ENCODE results near the gene HDAC9.
"Not testable (repeated sequence)": the region's sequence is repeated elsewhere in the genome, so short reads cannot be mapped to it uniquely, and the experiment has no call there.

The HDAC9 gene

GRCh38 chr7:18903695-18904094, 408.1 kb downstream of the HDAC9 start:
- DNase-seq: no peak

GRCh38 chr7:18905316-18905943, 409.9 kb downstream of the HDAC9 start:
- no peak for DNase-seq

GRCh38 chr7:18906901-18907300, 411.4 kb downstream of the HDAC9 start:
- no peak for DNase-seq

DNA sequence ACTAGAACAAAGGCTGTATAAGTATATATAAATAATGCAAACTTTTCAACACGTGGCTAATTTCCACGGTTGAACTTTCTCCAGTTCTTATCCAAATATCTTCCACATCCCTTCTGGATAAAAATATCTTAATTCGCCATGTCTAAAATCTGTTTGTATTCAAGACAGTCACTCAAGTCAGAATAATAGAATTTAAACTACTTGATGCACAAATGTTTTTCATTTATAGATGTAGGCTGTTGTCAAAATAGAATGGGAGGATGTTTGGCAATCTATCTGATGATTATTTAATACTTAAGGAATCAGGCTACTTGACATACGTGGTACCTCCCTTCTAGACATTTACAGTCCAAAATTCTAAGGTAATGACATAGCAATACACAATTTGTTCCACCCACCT, 417.6 kb downstream of the HDAC9 start:
- DNase-seq: no peak

- no peak for DNase-seq
Measured at GRCh38 chr7:18916826-18917225, 421.3 kb downstream of the HDAC9 start.

DNA sequence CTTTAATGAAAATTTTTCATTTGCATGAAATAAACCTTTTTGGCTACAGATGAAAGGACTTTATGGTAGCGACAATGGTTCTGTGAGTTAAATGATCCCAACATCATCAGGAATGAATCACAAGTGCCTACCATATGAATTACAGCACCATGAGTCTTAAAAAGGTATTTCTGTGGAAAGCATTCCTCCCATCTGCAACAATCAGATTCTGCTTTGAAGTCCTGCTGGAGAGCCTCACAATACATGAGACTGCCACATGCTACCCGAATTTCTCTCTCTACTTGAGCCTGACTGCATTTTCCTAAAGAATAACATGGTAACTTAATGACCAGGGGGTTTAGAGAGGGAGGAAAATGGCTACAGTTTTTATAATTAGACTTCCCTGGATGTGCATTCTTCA, 431.6 kb downstream of the HDAC9 start:
- DNase-seq: no peak

GRCh38 chr7:18936265-18936664, 440.7 kb downstream of the HDAC9 start:
- DNase-seq: no peak

- DNase-seq: no peak
Measured at GRCh38 chr7:18939771-18940592, 444.4 kb downstream of the HDAC9 start.

DNA sequence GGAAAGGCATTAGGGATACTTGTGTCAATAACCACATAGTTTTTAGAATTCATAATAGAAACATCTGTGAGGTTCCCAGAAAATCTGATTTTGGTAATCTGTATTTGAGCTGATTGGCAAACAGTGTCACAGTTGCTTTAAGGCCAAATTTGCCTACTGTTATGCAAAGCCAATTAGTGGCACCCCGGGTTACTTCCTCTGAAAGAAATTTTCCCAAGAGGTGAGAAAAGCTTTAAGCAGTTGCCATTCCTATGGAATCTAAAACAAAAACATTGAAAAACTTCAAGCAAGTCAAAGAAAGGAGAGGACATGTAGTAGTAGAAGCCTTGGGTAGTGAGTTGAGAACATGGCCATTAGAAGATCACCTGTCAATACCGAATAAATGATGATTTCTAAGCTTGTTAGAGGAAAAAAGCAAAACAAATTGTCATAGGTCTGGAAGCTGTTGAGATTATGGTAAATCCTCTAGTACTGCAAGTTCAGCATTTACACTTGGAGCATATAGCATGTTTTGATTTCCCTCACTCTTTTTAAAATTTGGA, 445.1 kb downstream of the HDAC9 start:
- no peak for DNase-seq

- no peak for DNase-seq
Measured at GRCh38 chr7:18941207-18941606, 445.7 kb downstream of the HDAC9 start.

- no peak for DNase-seq
Measured at GRCh38 chr7:18948521-18948920, 453.0 kb downstream of the HDAC9 start.

GRCh38 chr7:18952846-18953245, 457.3 kb downstream of the HDAC9 start:
- DNase-seq: no peak

DNA sequence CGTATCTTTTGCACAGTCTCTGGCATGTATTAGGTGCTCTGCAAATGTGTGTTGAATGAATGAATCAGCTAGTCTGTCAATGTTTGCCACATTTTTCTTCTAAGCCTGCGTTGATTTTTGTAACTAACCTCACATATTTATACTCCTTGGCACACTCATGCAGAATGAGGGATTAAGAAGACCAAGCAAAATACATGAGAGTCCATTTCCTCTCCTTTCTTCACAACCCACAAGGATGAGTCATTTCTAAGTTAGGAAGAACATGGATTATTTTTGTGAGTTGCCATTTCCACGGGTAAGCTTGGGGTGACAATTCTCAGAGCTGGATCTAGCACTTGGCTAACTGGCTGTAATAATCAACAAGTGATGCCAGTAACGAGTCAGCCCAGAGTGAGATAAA, 463.1 kb downstream of the HDAC9 start:
- no peak for DNase-seq

DNA sequence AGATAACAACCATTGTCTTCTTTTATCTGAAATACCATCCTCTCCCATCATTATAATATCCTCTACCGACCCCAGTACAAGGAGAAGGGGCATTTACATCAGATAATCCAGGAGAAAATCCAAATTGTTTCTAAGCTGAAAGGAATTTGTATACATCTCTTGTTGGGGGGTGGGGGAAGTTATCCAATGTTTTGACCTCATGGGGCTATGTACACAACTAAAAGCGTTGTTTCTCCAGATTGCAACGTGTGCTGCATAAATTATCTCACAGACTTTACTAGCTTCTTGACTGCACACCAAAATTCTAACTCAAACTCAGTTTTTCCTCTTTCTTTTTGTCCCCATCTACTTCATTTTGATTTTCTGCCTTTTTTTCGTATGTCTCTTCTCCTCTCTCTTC, 465.2 kb downstream of the HDAC9 start:
- DNase-seq: no peak

DNA sequence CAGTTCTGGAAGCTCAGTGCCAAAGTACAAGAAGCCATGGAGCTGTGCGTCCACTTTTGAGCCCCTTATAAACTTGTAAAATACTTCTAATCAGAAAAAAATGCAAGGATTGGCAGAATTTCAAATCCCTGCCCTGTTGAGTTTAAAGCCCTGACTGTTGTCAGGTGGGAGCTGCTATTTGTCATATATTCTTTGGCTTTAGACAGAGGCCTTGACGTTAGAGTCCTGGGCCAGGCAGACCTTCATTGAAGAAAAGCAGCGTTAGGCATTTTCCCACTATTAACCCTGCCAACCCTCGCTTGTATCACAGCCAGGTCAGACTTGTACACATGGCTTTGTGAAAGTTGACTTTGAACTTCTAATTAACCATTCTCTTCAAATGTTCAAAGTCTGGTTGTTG, 466.5 kb downstream of the HDAC9 start:
- no peak for DNase-seq

DNA sequence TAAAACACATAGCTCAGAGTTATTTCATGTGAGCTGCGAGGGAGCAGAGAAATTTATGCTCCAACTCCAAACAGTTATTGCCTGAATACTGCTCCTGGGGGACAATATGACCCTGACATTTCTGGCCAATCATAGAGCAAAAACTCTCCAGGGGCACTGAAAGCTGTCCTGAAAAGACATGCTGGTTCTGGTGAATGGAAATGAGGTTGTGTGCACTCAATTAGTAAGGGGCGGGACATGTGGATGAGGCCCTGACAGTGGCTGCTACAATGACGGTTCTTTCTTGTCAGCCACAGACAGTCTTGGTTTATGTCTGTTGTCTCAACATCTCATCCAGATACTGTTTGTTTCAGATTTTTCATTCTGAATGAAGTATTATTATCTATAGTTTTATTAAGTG, 470.1 kb downstream of the HDAC9 start:
- DNase-seq: no peak

- not testable (repeated sequence) for DNase-seq
Measured at GRCh38 chr7:18967755-18968154, 472.2 kb downstream of the HDAC9 start.

DNA sequence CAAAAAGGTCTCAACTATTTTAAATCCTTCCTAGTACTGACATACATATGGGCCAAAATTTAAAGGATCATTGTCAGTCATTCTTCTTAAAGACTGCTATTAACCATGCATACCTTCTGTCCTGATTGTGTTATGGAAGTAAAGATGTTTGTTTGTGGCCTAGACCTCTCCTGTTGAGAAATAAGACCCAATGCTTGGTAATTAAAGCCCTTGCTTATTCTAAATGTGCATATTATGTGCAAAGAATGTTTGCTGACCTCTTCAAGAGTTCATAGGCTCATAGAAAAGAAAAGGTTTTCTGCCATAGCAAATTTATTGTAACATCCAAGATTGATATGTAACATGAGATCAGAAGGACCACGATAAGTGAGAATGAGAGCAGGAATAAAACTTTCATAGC, 476.3 kb downstream of the HDAC9 start:
- DNase-seq: no peak

GRCh38 chr7:18974803-18975202, 479.3 kb downstream of the HDAC9 start:
- DNase-seq: no peak

DNA sequence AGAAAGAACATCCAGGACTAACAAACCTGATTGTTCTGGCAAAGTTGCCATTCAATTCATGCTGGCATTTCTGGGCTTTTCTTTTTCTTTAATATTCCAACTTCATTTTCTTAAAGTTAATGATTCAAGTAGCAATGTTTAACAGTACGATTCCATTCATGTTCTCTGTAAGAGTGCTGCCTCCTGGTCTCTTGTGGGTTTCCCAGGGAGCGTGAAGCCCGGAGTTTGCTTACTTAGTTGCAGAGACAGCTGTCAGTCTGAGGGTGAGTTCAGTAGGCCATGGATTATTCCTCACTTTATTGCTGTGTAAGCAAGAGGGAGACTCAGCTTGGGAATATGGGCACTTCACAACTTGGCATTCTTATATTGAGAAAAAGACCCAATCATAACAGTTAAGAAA, 479.7 kb downstream of the HDAC9 start:
- no peak for DNase-seq

GRCh38 chr7:18975689-18976280, 480.2 kb downstream of the HDAC9 start:
- DNase-seq: no peak

DNA sequence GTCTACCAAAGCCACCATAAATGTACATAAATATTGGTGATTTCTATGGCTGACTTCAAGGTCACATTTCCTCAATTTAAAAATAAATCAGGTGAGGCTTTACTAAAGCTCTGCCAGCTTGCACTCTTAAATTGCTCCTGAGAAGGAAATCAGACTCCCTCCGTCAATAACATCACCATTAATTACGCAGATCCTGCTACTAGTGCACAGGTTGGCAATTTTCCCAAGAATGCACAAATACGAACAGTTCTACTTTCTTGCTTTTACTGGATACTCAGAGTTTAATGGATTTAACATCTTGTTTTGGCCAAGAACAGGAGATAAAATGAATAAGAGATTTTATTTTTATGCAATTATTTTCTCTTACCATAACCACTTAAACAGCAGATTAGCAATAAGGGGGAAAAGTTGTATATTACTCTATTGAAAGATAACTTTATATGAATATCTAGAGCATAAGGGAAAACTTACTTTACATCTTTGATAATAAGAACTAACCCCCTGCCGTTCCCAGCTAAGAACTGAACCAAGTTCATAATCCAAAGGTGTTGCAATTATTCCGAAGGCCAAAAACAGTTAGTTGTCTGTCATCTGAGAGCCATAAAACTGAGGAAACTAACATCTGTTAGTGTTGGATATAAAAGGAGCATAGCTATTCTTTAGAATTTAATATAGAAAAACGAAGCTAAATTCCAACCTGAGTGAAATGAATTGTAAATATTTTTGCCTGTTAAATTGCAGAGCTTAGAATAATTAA, 481.3 kb downstream of the HDAC9 start:
- no peak for DNase-seq

GRCh38 chr7:18978108-18978495, 482.6 kb downstream of the HDAC9 start:
- DNase-seq: no peak

Measured in NCI-H345 (cell line).